ENCODE data around the gene SERTAD1. TPM values are rescaled to one million over a fixed set of nuclear protein-coding genes. Genes with fewer than 3 reads are reported as not detected.

The SERTAD1 gene
- total and polyA plus RNA-seq, 2 of the 8 experiments (the other 6 are each of a cell fraction or from before 2014, with no cell fraction given) = 5.4 to 6.6 TPM

DNA sequence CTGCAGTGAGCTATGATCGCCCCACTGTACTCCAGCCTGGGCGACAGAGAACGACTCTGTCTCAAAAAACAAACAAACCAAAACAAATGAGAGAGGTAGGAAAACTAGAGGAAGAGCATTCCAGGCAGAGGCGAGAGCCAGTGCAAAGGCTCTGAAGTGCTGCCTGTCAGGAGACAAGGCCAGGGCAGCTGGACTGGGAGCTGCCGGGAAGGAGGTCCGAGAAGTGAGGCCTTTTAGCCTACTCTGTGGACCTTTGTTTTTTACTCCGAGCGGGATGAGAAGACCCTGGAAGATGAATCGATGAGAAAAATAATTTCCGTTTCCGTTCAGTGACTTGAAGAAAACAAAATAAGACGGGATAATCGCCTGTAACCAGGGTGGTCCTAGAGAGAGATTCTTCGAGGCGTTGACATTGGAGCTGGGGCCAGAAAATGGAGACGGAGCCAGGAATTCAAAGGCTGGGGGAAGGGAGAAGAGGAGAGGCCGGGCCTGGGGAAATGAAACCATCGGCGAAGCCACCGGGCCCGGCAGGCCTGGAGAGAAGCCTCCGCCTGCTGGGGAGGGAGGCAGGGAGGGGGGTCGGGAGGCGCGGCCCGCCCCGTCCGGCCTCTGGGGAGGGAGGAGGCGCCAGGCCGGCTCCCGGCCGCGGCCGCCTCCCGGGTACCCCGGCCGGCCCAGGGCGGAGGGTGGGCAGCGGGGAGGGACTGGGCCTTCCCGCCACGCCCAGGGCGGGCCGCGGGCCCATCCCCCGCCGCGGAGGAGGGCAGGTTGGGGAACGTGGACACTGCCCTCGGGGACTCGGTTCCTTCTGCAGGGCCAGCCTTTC is 7.8 kb upstream of the SERTAD1 start:
- Histone ChIP-seq H2BK5ac (ENCODE audit: low read depth, low read length) (peak overlapping the region; percentile 29), H3K4ac (replicated peaks; ENCODE audit: insufficient read length, low read depth, low read length) (no peak overlapping the region), H3K79me1 (ENCODE audit: low read depth, low read length) (no peaks in the 10 kb centered on the region), H3K9ac (replicated peaks in 1 of 4; ENCODE audit: extremely low read depth in 1 of 4, low read depth in 3 of 4, low read length in 3 of 4) (peak overlapping the region; percentile 43 to 82 (median 72)), H3K56ac (replicated peaks; ENCODE audit: insufficient read length, low read depth, low read length) (no peak overlapping the region), H3K79me2 (ENCODE audit: control insufficient read depth in 1 of 2, insufficient read depth in 2 of 2, low read length in 2 of 2) (no peaks in the 10 kb centered on the region), H2BK20ac (ENCODE audit: low read length) (no peak overlapping the region), H4K5ac (ENCODE audit: insufficient read length, low read depth, low read length) (peak overlapping the region; percentile 85), H3K14ac (ENCODE audit: insufficient read length) (no peak overlapping the region), H2BK12ac (ENCODE audit: low read depth, low read length) (peak overlapping the region; percentile 80), H3K27ac (ENCODE audit: low read depth, low read length) (peak overlapping the region; percentile 81), H3K4me1 (replicated peaks in 1 of 4; ENCODE audit: control insufficient read depth in 3 of 4, insufficient read depth in 4 of 4, low read length in 3 of 4) (peaks cover 0 to 4% (median 3%) of the 10 kb centered on the region in 4 experiments; a peak in 4 of 7 replicates), H3K9me3 (ENCODE audit: insufficient read depth in 2 of 2, low read depth in 1 of 2, low read length in 1 of 2) (no peaks in the 10 kb centered on the region), H3K36me3 (ENCODE audit: control insufficient read depth in 2 of 4, insufficient read depth in 4 of 4, low read length in 3 of 4) (no peaks in the 10 kb centered on the region), H2BK120ac (replicated peaks; ENCODE audit: low read depth, low read length) (peak overlapping the region; percentile 13), H4K91ac (replicated peaks; ENCODE audit: insufficient read length, low read length) (peak overlapping the region; percentile 15), H3K27me3 (replicated peaks in 1 of 4; ENCODE audit: control insufficient read depth in 3 of 4, extremely low read depth in 1 of 4, insufficient read depth in 3 of 4, low read length in 3 of 4) (no peaks in the 10 kb centered on the region), H2AK5ac (ENCODE audit: low read depth, low read length) (no peak overlapping the region), H3K18ac (ENCODE audit: extremely low read depth, low read length) (peak overlapping the region; percentile 85), H3K4me2 (ENCODE audit: insufficient read depth in 1 of 2, low read depth in 2 of 2, low read length in 2 of 2) (peak overlapping the region; percentile 63 to 68), H2AFZ (ENCODE audit: low read length) (peak overlapping the region; percentile 75), H3K23me2 (ENCODE audit: low read depth, low read length) (peaks cover 2% of the 10 kb centered on the region; the same call in 1 of the 2 replicates), H3K23ac (ENCODE audit: insufficient read length) (no peak overlapping the region), H3K4me3 (ENCODE audit: extremely low read depth in 1 of 4, insufficient read depth in 2 of 4, low read depth in 3 of 4, low read length in 4 of 4) (peak overlapping the region; percentile 22 to 55 (median 44); a peak in 7 of 8 replicates), H2BK15ac (ENCODE audit: low read length) (peak overlapping the region; percentile 46; the same call in 1 of the 2 replicates), H4K8ac (ENCODE audit: extremely low read depth, insufficient read depth, low read length) (peak overlapping the region; percentile 47; the same call in 1 of the 2 replicates), H4K20me1 (replicated peaks in 1 of 2; ENCODE audit: control insufficient read depth in 1 of 2, insufficient read depth in 2 of 2, low read length in 2 of 2) (no peaks in the 10 kb centered on the region)
- POLR2A ChIA-PET (ENCODE audit: partially characterized antibody) = interaction anchor here (0.5 to 2.7 kb wide), 15 partner anchors 7 to 1534 kb away, joined by 3 to 40 read pairs (median 4); partner anchors contain the start of genes BLVRB, NFKBIB, PLD3 and PRX
- 14% methylated on average over 21 of the region's 50 CpGs; no CpG with 5 or more reads in 1 of the 2 experiments for WGBS, 2 experiments (ENCODE audit: extremely low coverage in 1 of 2, insufficient coverage in 1 of 2, insufficient read length in 1 of 2, insufficient replicate concordance in 2 of 2, low coverage in 1 of 2, low lambda C conversion rate in 2 of 2, missing lambda C conversion rate in 1 of 2)
- FAIRE-seq = no peak
- CTCF ChIA-PET (ENCODE audit: partially characterized antibody) = interaction anchor here (0.8 to 3.9 kb wide), 8 partner anchors 9 to 84 kb away, joined by 3 to 21 read pairs (median 4); partner anchors contain the start of gene BLVRB
- peak in 1 of 2 experiments; percentile 86 for DNase-seq (ENCODE audit: low read depth in 1 of 2, low spot score in 2 of 2)
- TF ChIP-seq TCF12 (IDR thresholded peaks at IDR 0.05; ENCODE audit: low read depth, low read length) = no peak
- TF ChIP-seq CHD2 (IDR thresholded peaks at IDR 0.05; ENCODE audit: low read length) = no peak
- peak; percentile 47 for TF ChIP-seq KDM4A (IDR thresholded peaks at IDR 0.05; ENCODE audit: low read depth, low read length, severe bottlenecking)
- TF ChIP-seq PHF8 (conservative IDR thresholded peaks at IDR 0.05; ENCODE audit: low read depth, low read length) = peak; percentile 2; the same call in 1 of the 2 replicates
- no peak for TF ChIP-seq TAF7 (optimal IDR thresholded peaks at IDR 0.05; ENCODE audit: borderline replicate concordance, low read depth, low read length)
